Cerebellar nuclear complex (tissue), 1 donor: ENCODE results near the gene DYNLRB2.

Source experiments
- DNase-seq, 2 experiments: peaks; one replicate each; lab custom pipeline; 2025; lab: John Stamatoyannopoulos, UW

DYNLRB2 gene

GRCh38 chr16:80599466-80599865 lies 58.7 kb downstream of the DYNLRB2 start:
- DNase-seq, result no peak
